GM12878 (cell line): ENCODE results near the gene TLX2.

Experiments used
- CBFB ChIP-seq: IDR thresholded peaks from 2 replicates; pipeline ENCODE4 v1.6.1; 2016; ENCODE audit warnings: antibody characterized with exemption, low read depth
- EGR1 ChIP-seq, 2 experiments: IDR thresholded peaks; 1 replicate in 1 of 2; 2 replicates in 1 of 2; pipeline ENCODE4 v1.6.1; 2011 to 2012; ENCODE audit warnings: low read depth in 2 of 2, low read length in 2 of 2, borderline replicate concordance in 1 of 2, mild to moderate bottlenecking in 1 of 2, moderate library complexity in 1 of 2
- JUNB ChIP-seq: IDR thresholded peaks from 2 replicates; pipeline ENCODE4 v1.6.1; 2016; ENCODE audit warnings: antibody characterized with exemption, mild to moderate bottlenecking
- POLR2A ChIP-seq: IDR thresholded peaks from 2 replicates; pipeline ENCODE4 v1.6.1; 2011; ENCODE audit warnings: low read depth, mild to moderate bottlenecking, low read length
- POLR2AphosphoS5 ChIP-seq: IDR thresholded peaks from 2 replicates; pipeline ENCODE4 v1.6.1; 2011; ENCODE audit warnings: mild to moderate bottlenecking, low read length, inconsistent platforms
- SMARCA5 ChIP-seq: fragments of 450-650 bp; IDR thresholded peaks from 2 replicates; pipeline ENCODE4 v1.6.1; 2017; ENCODE audit warnings: mild to moderate bottlenecking
- TF ChIP-seq, protein P1 (sequence below): IDR thresholded peaks from 2 replicates; pipeline ENCODE4 v1.6.1; 2011; ENCODE audit warnings: low read depth, low read length, improper control_type of control experiment, borderline replicate concordance
- TF ChIP-seq, protein P2 (sequence below), 3 experiments: IDR thresholded peaks in 2 of 3; conservative IDR thresholded peaks in 1 of 3; 2 replicates each; pipeline ENCODE4 v1.5.1; 2011; ENCODE audit warnings: low read depth in 3 of 3, low read length in 3 of 3, mild to moderate bottlenecking in 3 of 3, control low read depth in 2 of 3, moderate library complexity in 2 of 3, inconsistent platforms in 1 of 3, mixed read lengths in 1 of 3; ENCODE audit not compliant: control insufficient read depth in 2 of 3, insufficient read depth in 1 of 3; ENCODE audit errors: extremely low read depth in 1 of 3

DNA sequence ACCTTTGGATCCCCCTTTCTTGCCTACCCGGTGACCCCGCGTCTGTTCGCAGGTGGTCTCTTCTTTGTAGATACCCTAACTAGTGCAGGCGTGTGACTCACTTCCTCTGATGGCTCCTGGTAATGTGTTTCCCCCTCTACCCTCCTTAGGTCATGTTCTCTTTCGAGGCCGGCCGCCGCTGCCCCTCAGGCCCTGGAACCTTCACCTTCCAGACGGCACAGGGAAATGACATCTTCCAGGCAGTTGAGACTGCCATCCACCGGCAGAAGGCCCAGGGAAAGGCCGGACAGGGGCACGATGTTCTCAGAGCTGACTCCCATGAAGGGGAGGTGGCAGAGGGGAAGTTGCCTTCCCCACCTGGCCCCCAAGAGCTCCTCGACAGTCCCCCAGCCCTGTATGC is 41.9 kb downstream of the TLX2 start:
- TF ChIP-seq JUNB (no peak), POLR2A (no peak), SMARCA5 (no peak), CBFB (no peak), EGR1 (IDR thresholded peaks at IDR 0.05; ENCODE audit: borderline replicate concordance in 1 of 2, low read depth in 2 of 2, low read length in 2 of 2) (no peak), POLR2AphosphoS5 (no peak)
- TF ChIP-seq, protein P1, sequence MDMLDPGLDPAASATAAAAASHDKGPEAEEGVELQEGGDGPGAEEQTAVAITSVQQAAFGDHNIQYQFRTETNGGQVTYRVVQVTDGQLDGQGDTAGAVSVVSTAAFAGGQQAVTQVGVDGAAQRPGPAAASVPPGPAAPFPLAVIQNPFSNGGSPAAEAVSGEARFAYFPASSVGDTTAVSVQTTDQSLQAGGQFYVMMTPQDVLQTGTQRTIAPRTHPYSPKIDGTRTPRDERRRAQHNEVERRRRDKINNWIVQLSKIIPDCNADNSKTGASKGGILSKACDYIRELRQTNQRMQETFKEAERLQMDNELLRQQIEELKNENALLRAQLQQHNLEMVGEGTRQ, result no peak
- TF ChIP-seq, protein P2, sequence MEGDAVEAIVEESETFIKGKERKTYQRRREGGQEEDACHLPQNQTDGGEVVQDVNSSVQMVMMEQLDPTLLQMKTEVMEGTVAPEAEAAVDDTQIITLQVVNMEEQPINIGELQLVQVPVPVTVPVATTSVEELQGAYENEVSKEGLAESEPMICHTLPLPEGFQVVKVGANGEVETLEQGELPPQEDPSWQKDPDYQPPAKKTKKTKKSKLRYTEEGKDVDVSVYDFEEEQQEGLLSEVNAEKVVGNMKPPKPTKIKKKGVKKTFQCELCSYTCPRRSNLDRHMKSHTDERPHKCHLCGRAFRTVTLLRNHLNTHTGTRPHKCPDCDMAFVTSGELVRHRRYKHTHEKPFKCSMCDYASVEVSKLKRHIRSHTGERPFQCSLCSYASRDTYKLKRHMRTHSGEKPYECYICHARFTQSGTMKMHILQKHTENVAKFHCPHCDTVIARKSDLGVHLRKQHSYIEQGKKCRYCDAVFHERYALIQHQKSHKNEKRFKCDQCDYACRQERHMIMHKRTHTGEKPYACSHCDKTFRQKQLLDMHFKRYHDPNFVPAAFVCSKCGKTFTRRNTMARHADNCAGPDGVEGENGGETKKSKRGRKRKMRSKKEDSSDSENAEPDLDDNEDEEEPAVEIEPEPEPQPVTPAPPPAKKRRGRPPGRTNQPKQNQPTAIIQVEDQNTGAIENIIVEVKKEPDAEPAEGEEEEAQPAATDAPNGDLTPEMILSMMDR (IDR thresholded peaks at IDR 0.05 in 2 of 3, conservative IDR thresholded peaks at IDR 0.05 in 1 of 3; ENCODE audit: control insufficient read depth in 2 of 3, extremely low read depth in 1 of 3, insufficient read depth in 1 of 3, low read depth in 3 of 3, low read length in 3 of 3), result no peak
